HCT116 (cell line): ENCODE measurements around the gene HNRNPDL. TPM values are rescaled to one million over a fixed set of nuclear protein-coding genes. Genes with fewer than 3 reads are reported as not detected.

Experiments
- ATAC-seq: fragments of 200-7000 bp; cut with Tn5 transposase; 2 replicates; pipeline ENCODE4 v1.9.1; 2020; ENCODE audit warnings: mild to moderate bottlenecking, moderate library complexity
- BruUV-seq: library from RNA; stranded (reverse); fragments of 400-500 nt; replicated peaks from 2 replicates; lab custom pipeline; 2021; lab: Mats Ljungman, UMichigan
- CTCF ChIA-PET: fragments of 300-600 bp; sonication (Branson Sonifier 250); formaldehyde crosslinking; loops from one replicate; lab custom pipeline; 2021; ENCODE audit warnings: antibody characterized with exemption; lab: Charles Lee
- POLR2A ChIA-PET: fragments of 300-600, 350-600 bp; sonication (Branson Sonifier 250); formaldehyde crosslinking; loops from one replicate; lab custom pipeline; 2021; ENCODE audit warnings: antibody characterized with exemption; lab: Charles Lee
- RAD21 ChIA-PET, 2 experiments: fragments of 300-600 bp; sonication (Branson Sonifier 250); formaldehyde crosslinking; loops; one replicate each; lab custom pipeline; 2023; ENCODE audit warnings: low total read pairs in 2 of 2; ENCODE audit not compliant: uncharacterized antibody in 2 of 2, unreplicated experiment in 2 of 2, low non-redundant PET in 1 of 2; lab: Charles Lee
- DNase-seq: peaks from one replicate; pipeline ENCODE4 v3.0.0-alpha.2; 2010; ENCODE audit warnings: low read depth, low spot score
- H2AFZ ChIP-seq: fragments of 200-600 bp; shearing (Covaris generic), sonication (generic); 2 replicates; pipeline ENCODE4 v1.6.1; 2017; ENCODE audit warnings: low read depth, mixed run types, mixed read lengths, antibody characterized with exemption, low read length; ENCODE audit not compliant: poor library complexity, severe bottlenecking
- H3K27ac ChIP-seq: 2 replicates; pipeline ENCODE4 v1.5.1; 2012; ENCODE audit warnings: low read depth, low read length
- H3K27me3 ChIP-seq: fragments of 200-600 bp; sonication (generic); 2 replicates; pipeline ENCODE4 v1.6.1; 2016; ENCODE audit warnings: mixed run types, low read length, mixed read lengths; ENCODE audit not compliant: insufficient read depth
- H3K36me3 ChIP-seq, 2 experiments: fragments of 200-500 bp in 1 of 2; fragments of 200-600 bp in 1 of 2; sonication (Bioruptor generic) in 1 of 2; sonication (generic) in 1 of 2; 2 replicates each; pipeline versions ENCODE4 v1.5.1 to v1.6.1; 2014 to 2016; ENCODE audit warnings: low read length in 2 of 2, inconsistent platforms in 1 of 2, mixed read lengths in 1 of 2, mixed run types in 1 of 2; ENCODE audit not compliant: insufficient read depth in 2 of 2, control insufficient read depth in 1 of 2
- H3K4me1 ChIP-seq, 2 experiments: fragments of 200-600 bp in 1 of 2; sonication (generic) in 1 of 2; 2 replicates each; pipeline versions ENCODE4 v1.5.1 to v1.6.1; 2012 to 2017; ENCODE audit warnings: low read length in 2 of 2, inconsistent platforms in 1 of 2, mild to moderate bottlenecking in 1 of 2, mixed read lengths in 1 of 2, mixed run types in 1 of 2, moderate library complexity in 1 of 2; ENCODE audit not compliant: insufficient read depth in 2 of 2, control insufficient read depth in 1 of 2
- H3K4me2 ChIP-seq: fragments of 200-600 bp; sonication (generic); 2 replicates; pipeline ENCODE4 v1.6.1; 2017; ENCODE audit warnings: mixed run types, low read length, mixed read lengths
- H3K4me3 ChIP-seq, 2 experiments: fragments of 200-600 bp in 1 of 2; sonication (generic) in 1 of 2; replicated peaks in 1 of 2; 2 replicates each; pipeline ENCODE4 v1.5.1; 2011 to 2016; ENCODE audit warnings: low read length in 2 of 2, control low read depth in 1 of 2, low read depth in 1 of 2, mild to moderate bottlenecking in 1 of 2, mixed read lengths in 1 of 2, mixed run types in 1 of 2
- H3K79me2 ChIP-seq: fragments of 200-600 bp; sonication (generic); 2 replicates; pipeline ENCODE4 v1.6.1; 2017; ENCODE audit warnings: mild to moderate bottlenecking, mixed run types, low read length, moderate library complexity, mixed read lengths; ENCODE audit not compliant: insufficient read depth
- H3K9ac ChIP-seq: fragments of 200-600 bp; sonication (generic); 2 replicates; pipeline ENCODE4 v1.6.1; 2016; ENCODE audit warnings: low read length, mixed read lengths
- H3K9me2 ChIP-seq: fragments of 200-600 bp; sonication (generic), shearing (Covaris generic); 2 replicates; pipeline ENCODE4 v1.6.1; 2017; ENCODE audit warnings: mixed run types, mild to moderate bottlenecking, moderate library complexity; ENCODE audit not compliant: insufficient read depth
- H3K9me3 ChIP-seq, 2 experiments: fragments of 200-500 bp in 1 of 2; fragments of 200-600 bp in 1 of 2; sonication (Bioruptor generic) in 1 of 2; sonication (generic) in 1 of 2; 2 replicates each; pipeline ENCODE4 v1.6.1; 2014 to 2017; ENCODE audit warnings: low read length in 2 of 2, mixed read lengths in 2 of 2, inconsistent platforms in 1 of 2, low read depth in 1 of 2, mild to moderate bottlenecking in 1 of 2, mixed run types in 1 of 2, moderate library complexity in 1 of 2; ENCODE audit not compliant: control insufficient read depth in 1 of 2, insufficient read depth in 1 of 2
- H4K20me1 ChIP-seq: fragments of 200-600 bp; sonication (generic), shearing (Covaris generic); 2 replicates; pipeline ENCODE4 v1.6.1; 2017; ENCODE audit warnings: mixed run types, mild to moderate bottlenecking, moderate library complexity; ENCODE audit not compliant: insufficient read depth
- ATF3 ChIP-seq: IDR thresholded peaks from 2 replicates; pipeline ENCODE4 v1.6.1; 2012
- CBX3 ChIP-seq: IDR thresholded peaks from 2 replicates; pipeline ENCODE4 v1.6.1; 2012; ENCODE audit warnings: low read depth
- ELF1 ChIP-seq: IDR thresholded peaks from 2 replicates; pipeline ENCODE4 v1.6.1; 2012; ENCODE audit warnings: low read depth, borderline replicate concordance
- EZH2 ChIP-seq: fragments of 200-600 bp; sonication (generic); IDR thresholded peaks from 2 replicates; pipeline ENCODE4 v1.6.1; 2017; ENCODE audit warnings: antibody characterized with exemption, mixed run types
- EZH2phosphoT487 ChIP-seq: fragments of 200-600 bp; IDR thresholded peaks from 2 replicates; pipeline ENCODE4 v1.6.1; 2018; ENCODE audit warnings: antibody characterized with exemption, borderline replicate concordance
- FOSL1 ChIP-seq: IDR thresholded peaks from 2 replicates; pipeline ENCODE4 v1.6.1; 2012; ENCODE audit warnings: low read depth
- POLR2AphosphoS5 ChIP-seq: IDR thresholded peaks from 2 replicates; pipeline ENCODE4 v1.6.1; 2011; ENCODE audit warnings: mild to moderate bottlenecking, low read depth, low read length, moderate library complexity
- RAD21 ChIP-seq: IDR thresholded peaks from 2 replicates; pipeline ENCODE4 v1.6.1; 2012; ENCODE audit warnings: low read depth, mild to moderate bottlenecking
- SIN3A ChIP-seq: IDR thresholded peaks from 2 replicates; pipeline ENCODE4 v1.6.1; 2012; ENCODE audit warnings: low read depth
- SP1 ChIP-seq: IDR thresholded peaks from 2 replicates; pipeline ENCODE4 v1.6.1; 2012; ENCODE audit warnings: low read depth
- SRF ChIP-seq: IDR thresholded peaks from 2 replicates; pipeline ENCODE4 v1.6.1; 2012; ENCODE audit warnings: low read depth
- ZFX ChIP-seq: fragments of 450-650 bp; IDR thresholded peaks from 2 replicates; pipeline ENCODE4 v1.6.1; 2017
- ZNF274 ChIP-seq: fragments of 200-500 bp; sonication (Bioruptor generic); IDR thresholded peaks from 2 replicates; pipeline ENCODE4 v1.6.1; 2014; ENCODE audit warnings: mild to moderate bottlenecking, low read depth, low read length, inconsistent platforms
- intact Hi-C: fragments of 100-400 bp; cut with micrococcal nuclease; formaldehyde crosslinking; loops from 2 replicates; pipeline ENCODE4 v1.10.0; 2022
- total RNA-seq: library from RNA; stranded (reverse); gene quantifications from one replicate; pipeline ENCODE4 v1.2.1, GENCODE V29; 2021; ENCODE audit not compliant: unreplicated experiment

HNRNPDL gene
- total RNA-seq, 1 experiment from 2014 or later = 206 TPM

- TF ChIP-seq SRF (no peak), ATF3 (no peak), POLR2AphosphoS5 (peak; percentile 95), CBX3 (no peak), SIN3A (no peak)
Observed at GRCh38 chr4:82428969-82429727, 1.1 kb downstream of the HNRNPDL start (continued).

GRCh38 chr4:82428526-82428968 lies 1.7 kb downstream of the HNRNPDL start:
- Histone ChIP-seq H3K9me2 (no peaks in the 10 kb centered on the region), H3K27me3 (no peaks in the 10 kb centered on the region), H3K27ac (peak overlapping the region; percentile 93), H3K9me3 (no peaks in the 10 kb centered on the region), H3K4me1 (peaks cover 10 to 43% of the 10 kb centered on the region in 2 experiments; a peak in 3 of 4 replicates), H2AFZ (no peak overlapping the region), H3K79me2 (peaks cover 80% of the 10 kb centered on the region), H3K36me3 (peaks cover 49 to 53% of the 10 kb centered on the region in 2 experiments), H3K9ac (peak overlapping the region; percentile 98), H3K4me2 (peak overlapping the region; percentile 83), H4K20me1 (peaks cover 54% of the 10 kb centered on the region), H3K4me3 (peak overlapping the region; percentile 95 to 98)
- CTCF ChIA-PET = interaction anchor here (0.9 to 1.4 kb wide), 4 partner anchors 9 to 310 kb away, joined by 3 to 5 read pairs (median 3); no protein-coding TSS in a partner anchor
- intact Hi-C loops = no loop called here
- BruUV-seq = no TSS peak
- no peak for ATAC-seq
- TF ChIP-seq EZH2 = no peak
- TF ChIP-seq SIN3A = no peak
- RAD21 ChIA-PET = no interaction called here
- POLR2A ChIA-PET = interaction anchor here (0.8 to 1.9 kb wide), 9 partner anchors 9 to 472 kb away, joined by 3 to 39 read pairs (median 6); partner anchors contain the start of genes HNRNPD and THAP9
- no peak for DNase-seq

GRCh38 chr4:82425478-82425877 lies 4.8 kb downstream of the HNRNPDL start:
- Histone ChIP-seq H4K20me1 (peaks cover 60% of the 10 kb centered on the region), H3K4me2 (no peak overlapping the region), H3K9me2 (no peaks in the 10 kb centered on the region), H3K27ac (no peak overlapping the region), H3K4me1 (peaks cover 7 to 41% of the 10 kb centered on the region in 2 experiments; a peak in 3 of 4 replicates), H3K36me3 (peaks cover 49% of the 10 kb centered on the region in 2 experiments), H3K79me2 (peaks cover 49% of the 10 kb centered on the region), H3K4me3 (no peak overlapping the region), H2AFZ (no peak overlapping the region), H3K9ac (no peak overlapping the region), H3K9me3 (no peaks in the 10 kb centered on the region), H3K27me3 (no peaks in the 10 kb centered on the region)
- ChIA-PET POLR2A (no interaction called here), RAD21 (no interaction called here), CTCF (no interaction called here)
- ATAC-seq = no peak
- no TSS peak for BruUV-seq
- intact Hi-C loops = no loop called here
- TF ChIP-seq EZH2phosphoT487 (no peak), SP1 (no peak), ELF1 (no peak), ZNF274 (no peak), RAD21 (no peak), POLR2AphosphoS5 (no peak), SRF (no peak), ZFX (no peak), FOSL1 (no peak)
- no peak for DNase-seq
